A549 (cell line): ENCODE results near the gene RPS6KC1.

Experiments used
- BHLHE40 ChIP-seq: IDR thresholded peaks from 2 replicates; pipeline ENCODE4 v1.6.1; 2012; ENCODE audit warnings: low read depth, low read length, inconsistent platforms
- CTCF ChIP-seq: fragments of >200 bp; sonication (Bioruptor Twin); formaldehyde crosslinking; IDR thresholded peaks from 3 replicates; pipeline ENCODE4 v1.5.1; 2016
- FOSL2 ChIP-seq, 2 experiments: fragments of 450-650 bp in 1 of 2; fragments of >200 bp in 1 of 2; sonication (Bioruptor Twin) in 1 of 2; formaldehyde crosslinking; IDR thresholded peaks; 2 replicates each; pipeline versions ENCODE4 v1.5.0 to v1.6.1; 2016 to 2020; ENCODE audit warnings: mild to moderate bottlenecking in 1 of 2, moderate library complexity in 1 of 2
- HDAC2 ChIP-seq: fragments of 200-600 bp; sonication (generic); IDR thresholded peaks from 2 replicates; pipeline ENCODE4 v1.6.1; 2016
- HOXB5 ChIP-seq: fragments of 250-450 bp; sonication (Bioruptor Pico); IDR thresholded peaks from 2 replicates; pipeline ENCODE4 v1.5.0; 2020; ENCODE audit warnings: mild to moderate bottlenecking, moderate library complexity
- MAX ChIP-seq: IDR thresholded peaks from 2 replicates; pipeline ENCODE4 v1.6.1; 2012
- MAZ ChIP-seq: fragments of 150-350 bp; IDR thresholded peaks from 2 replicates; pipeline ENCODE4 v1.6.1; 2014; ENCODE audit warnings: antibody characterized with exemption, low read depth, low read length, borderline replicate concordance
- NFE2L2 ChIP-seq: fragments of 150-350 bp; conservative IDR thresholded peaks from 2 replicates; pipeline ENCODE4 v1.6.1; 2014; ENCODE audit warnings: low read length
- NR3C1 ChIP-seq: fragments of >200 bp; sonication (Bioruptor Twin); formaldehyde crosslinking; IDR thresholded peaks from 3 replicates; pipeline ENCODE4 v1.6.1; 2017
- POLR2A ChIP-seq: IDR thresholded peaks from 2 replicates; pipeline ENCODE4 v1.6.1; 2012; ENCODE audit warnings: mild to moderate bottlenecking, low read length
- RAD21 ChIP-seq, 2 experiments: fragments of >200 bp in 1 of 2; sonication (Bioruptor Twin) in 1 of 2; formaldehyde crosslinking in 1 of 2; IDR thresholded peaks in 1 of 2; conservative IDR thresholded peaks in 1 of 2; 2 replicates in 1 of 2; 3 replicates in 1 of 2; pipeline ENCODE4 v1.6.1; 2012 to 2018; ENCODE audit warnings: inconsistent platforms in 1 of 2

- no peak for TF ChIP-seq POLR2A
- no peak for TF ChIP-seq CTCF
- TF ChIP-seq BHLHE40, result no peak
- no peak for TF ChIP-seq MAX
- no peak for TF ChIP-seq FOSL2 (IDR thresholded peaks at IDR 0.05)
- no peak for TF ChIP-seq FOSL2 (CRISPR knock-in tag; IDR thresholded peaks at IDR 0.05)
- no peak for TF ChIP-seq MAZ
- TF ChIP-seq HDAC2, result no peak
- no peak for TF ChIP-seq HOXB5 (CRISPR knock-in tag)
- TF ChIP-seq RAD21 (conservative IDR thresholded peaks at IDR 0.05 in 1 of 2, IDR thresholded peaks at IDR 0.05 in 1 of 2), result no peak
- no peak for TF ChIP-seq NFE2L2
- no peak for TF ChIP-seq NR3C1
Observed at GRCh38 chr1:213104604-213105003, 53.6 kb downstream of the RPS6KC1 start.
